ENCODE measurements around the gene RAD51B. TPM values are rescaled to one million over a fixed set of nuclear protein-coding genes. Genes with fewer than 3 reads are reported as not detected.
A peak's percentile ranks its signal among the peaks of the same experiment; 100 is the strongest.

Gene RAD51B
- total RNA-seq, 1 experiment from 2014 or later, result 16.7 TPM

DNA sequence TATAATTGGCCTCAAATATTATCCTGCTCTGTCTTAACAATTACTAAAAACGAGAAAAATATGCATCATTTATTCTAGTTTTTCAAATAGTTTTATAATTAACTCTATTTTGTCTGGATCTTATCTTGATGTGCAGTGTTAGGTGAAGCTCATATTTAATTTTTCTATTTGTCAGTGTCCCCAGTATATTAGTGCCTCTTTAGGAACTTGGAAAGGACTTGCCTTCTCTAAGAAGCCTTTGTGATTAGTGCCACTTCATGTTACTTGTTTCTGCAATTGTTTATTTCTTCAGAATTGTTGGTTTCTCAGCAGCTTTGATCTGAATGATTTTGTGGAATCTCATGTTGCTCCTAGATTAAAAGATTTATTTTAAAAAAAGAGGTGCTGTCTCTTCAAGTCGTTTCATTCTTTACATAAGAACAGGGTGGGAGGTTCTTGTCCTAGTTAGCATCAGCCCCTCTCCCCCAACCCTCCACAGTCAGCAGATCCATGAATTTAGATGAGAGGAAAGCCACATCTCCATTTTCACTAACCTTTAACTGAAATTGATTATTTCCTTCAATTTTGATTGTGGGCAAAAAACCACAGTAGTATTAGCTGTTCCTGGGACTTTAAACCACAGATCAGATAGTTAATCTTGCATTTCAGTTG lies 434.4 kb downstream of the RAD51B start:
- no peak overlapping the region for H3K56ac ChIP-seq (ENCODE audit: insufficient read length, low read depth, low read length)
- H4K8ac ChIP-seq (replicated peaks; ENCODE audit: insufficient read length, low read depth, low read length), result no peak overlapping the region
- H3K27me3 Mint-ChIP-seq (ENCODE audit: low read depth), result no peaks in the 10 kb centered on the region
- no peak overlapping the region for H2AFZ ChIP-seq (ENCODE audit: low read length)
- H2BK12ac ChIP-seq (ENCODE audit: insufficient read length, low read depth, low read length), result no peak overlapping the region
- no peak overlapping the region for H2BK15ac ChIP-seq (ENCODE audit: low read depth, low read length)
- H3K79me1 ChIP-seq (ENCODE audit: insufficient read depth, low read depth, low read length, poor library complexity, severe bottlenecking), result no peaks in the 10 kb centered on the region
- no peak overlapping the region for H3K23ac ChIP-seq (ENCODE audit: insufficient read length, low read depth, low read length)
- H3K9me3 Mint-ChIP-seq, result no peaks in the 10 kb centered on the region
- no peak overlapping the region for H4K91ac ChIP-seq (ENCODE audit: insufficient read length, low read depth, low read length)
- H2BK5ac ChIP-seq (ENCODE audit: insufficient read length, low read length), result no peak overlapping the region
- H3K9ac ChIP-seq (ENCODE audit: extremely low read depth, insufficient read length, low read length), result no peak overlapping the region
- no peaks in the 10 kb centered on the region for H3K9me3 ChIP-seq (ENCODE audit: control insufficient read depth, low read depth, low read length)
- no peaks in the 10 kb centered on the region for H3K27me3 ChIP-seq (ENCODE audit: insufficient read depth, low read length)
- H3K4me2 ChIP-seq (ENCODE audit: insufficient read depth, insufficient read length, low read length), result no peak overlapping the region
- H3K27ac Mint-ChIP-seq, result peak overlapping the region in 2 of 3 experiments; percentile 45 to 88; a peak in 3 of 7 replicates
- H3K4me1 ChIP-seq (ENCODE audit: insufficient read depth, low read length), result peaks cover 9% of the 10 kb centered on the region; the same call in 1 of the 2 replicates
- no peaks in the 10 kb centered on the region for H3K36me3 Mint-ChIP-seq (ENCODE audit: insufficient read depth in 1 of 3, low read depth in 3 of 3)
- H3K79me2 ChIP-seq (ENCODE audit: insufficient read depth, low read length), result no peaks in the 10 kb centered on the region
- H4K5ac ChIP-seq (ENCODE audit: insufficient read length, low read depth, low read length), result no peak overlapping the region
- H2BK120ac ChIP-seq (ENCODE audit: low read depth, low read length, poor library complexity, severe bottlenecking), result no peak overlapping the region
- H3K4me1 Mint-ChIP-seq, result peaks cover 67 to 75% of the 10 kb centered on the region in 2 experiments
- no peaks in the 10 kb centered on the region for H3K23me2 ChIP-seq (ENCODE audit: insufficient read length, low read depth, low read length, poor library complexity, severe bottlenecking)
- TF ChIP-seq, protein P1, sequence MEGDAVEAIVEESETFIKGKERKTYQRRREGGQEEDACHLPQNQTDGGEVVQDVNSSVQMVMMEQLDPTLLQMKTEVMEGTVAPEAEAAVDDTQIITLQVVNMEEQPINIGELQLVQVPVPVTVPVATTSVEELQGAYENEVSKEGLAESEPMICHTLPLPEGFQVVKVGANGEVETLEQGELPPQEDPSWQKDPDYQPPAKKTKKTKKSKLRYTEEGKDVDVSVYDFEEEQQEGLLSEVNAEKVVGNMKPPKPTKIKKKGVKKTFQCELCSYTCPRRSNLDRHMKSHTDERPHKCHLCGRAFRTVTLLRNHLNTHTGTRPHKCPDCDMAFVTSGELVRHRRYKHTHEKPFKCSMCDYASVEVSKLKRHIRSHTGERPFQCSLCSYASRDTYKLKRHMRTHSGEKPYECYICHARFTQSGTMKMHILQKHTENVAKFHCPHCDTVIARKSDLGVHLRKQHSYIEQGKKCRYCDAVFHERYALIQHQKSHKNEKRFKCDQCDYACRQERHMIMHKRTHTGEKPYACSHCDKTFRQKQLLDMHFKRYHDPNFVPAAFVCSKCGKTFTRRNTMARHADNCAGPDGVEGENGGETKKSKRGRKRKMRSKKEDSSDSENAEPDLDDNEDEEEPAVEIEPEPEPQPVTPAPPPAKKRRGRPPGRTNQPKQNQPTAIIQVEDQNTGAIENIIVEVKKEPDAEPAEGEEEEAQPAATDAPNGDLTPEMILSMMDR (conservative IDR thresholded peaks at IDR 0.05), result no peak
- H3K4me3 Mint-ChIP-seq, result peak overlapping the region in 1 of 2 experiments; percentile 19; a peak in 1 of 5 replicates
- DNase-seq, result no peak
- H3K4ac ChIP-seq (ENCODE audit: low read depth, low read length), result no peak overlapping the region
- H2AK5ac ChIP-seq (ENCODE audit: insufficient read length, low read length), result no peak overlapping the region
- WGBS (ENCODE audit: extremely low coverage, insufficient read length, low lambda C conversion rate), result no CpG with 5 or more reads among the region's 2 CpGs
- no peak overlapping the region for H3T11ph ChIP-seq (ENCODE audit: low read length)
- H4K20me1 ChIP-seq (ENCODE audit: control insufficient read depth, insufficient read depth, insufficient read length), result no peaks in the 10 kb centered on the region
- H3K18ac ChIP-seq (ENCODE audit: insufficient read length, low read depth, low read length), result no peak overlapping the region
- no peak overlapping the region for H3K14ac ChIP-seq (ENCODE audit: insufficient read depth, low read length)
- no peak overlapping the region for H3K27ac ChIP-seq (ENCODE audit: insufficient read length, low read depth, low read length)
- H2BK20ac ChIP-seq (ENCODE audit: low read depth, low read length, poor library complexity, severe bottlenecking), result no peak overlapping the region
